ENCODE measurements around the gene PCDH15. TPM values are rescaled to one million over a fixed set of nuclear protein-coding genes. Genes with fewer than 3 reads are reported as not detected.

PCDH15 gene
- total RNA-seq, 1 experiment from 2014 or later, result 0.61 TPM

- H3K27me3 Mint-ChIP-seq (ENCODE audit: low read depth), result no peaks in the 10 kb centered on the region; the same call in 1 of the 2 replicates
- H3K27ac Mint-ChIP-seq, result peak overlapping the region in 1 of 3 experiments; percentile 52; a peak in 1 of 7 replicates
- Histone ChIP-seq H3K4me2 (ENCODE audit: insufficient read depth, insufficient read length, low read length) (no peak overlapping the region), H3K27me3 (ENCODE audit: insufficient read depth, low read length) (no peaks in the 10 kb centered on the region), H3K27ac (ENCODE audit: insufficient read length, low read depth, low read length) (no peak overlapping the region), H3K18ac (ENCODE audit: insufficient read length, low read depth, low read length) (no peak overlapping the region), H3K56ac (ENCODE audit: insufficient read length, low read depth, low read length) (no peak overlapping the region), H2AK5ac (ENCODE audit: insufficient read length, low read length) (no peak overlapping the region), H4K5ac (ENCODE audit: insufficient read length, low read depth, low read length) (no peak overlapping the region), H3K23ac (ENCODE audit: insufficient read length, low read depth, low read length) (no peak overlapping the region), H2AFZ (ENCODE audit: low read length) (no peak overlapping the region), H3K79me2 (ENCODE audit: insufficient read depth, low read length) (no peaks in the 10 kb centered on the region), H3K4ac (ENCODE audit: low read depth, low read length) (no peak overlapping the region), H3K14ac (ENCODE audit: insufficient read depth, low read length) (no peak overlapping the region), H4K8ac (replicated peaks; ENCODE audit: insufficient read length, low read depth, low read length) (no peak overlapping the region), H3K4me1 (ENCODE audit: insufficient read depth, low read length) (no peaks in the 10 kb centered on the region), H2BK15ac (ENCODE audit: low read depth, low read length) (no peak overlapping the region), H3K9me3 (ENCODE audit: control insufficient read depth, low read depth, low read length) (no peaks in the 10 kb centered on the region), H2BK5ac (ENCODE audit: insufficient read length, low read length) (no peak overlapping the region), H4K91ac (ENCODE audit: insufficient read length, low read depth, low read length) (no peak overlapping the region), H3K79me1 (ENCODE audit: insufficient read depth, low read depth, low read length, poor library complexity, severe bottlenecking) (no peaks in the 10 kb centered on the region), H4K20me1 (ENCODE audit: control insufficient read depth, insufficient read depth, insufficient read length) (no peaks in the 10 kb centered on the region), H2BK12ac (ENCODE audit: insufficient read length, low read depth, low read length) (no peak overlapping the region), H3K9ac (ENCODE audit: extremely low read depth, insufficient read length, low read length) (no peak overlapping the region), H2BK20ac (ENCODE audit: low read depth, low read length, poor library complexity, severe bottlenecking) (no peak overlapping the region), H3T11ph (ENCODE audit: low read length) (no peak overlapping the region), H2BK120ac (ENCODE audit: low read depth, low read length, poor library complexity, severe bottlenecking) (no peak overlapping the region), H3K23me2 (ENCODE audit: insufficient read length, low read depth, low read length, poor library complexity, severe bottlenecking) (no peaks in the 10 kb centered on the region)
- H3K4me1 Mint-ChIP-seq, result peaks cover 3 to 5% of the 10 kb centered on the region in 2 experiments; a peak in 3 of 4 replicates
- peaks cover 18 to 26% of the 10 kb centered on the region in 2 experiments for H3K9me3 Mint-ChIP-seq
- WGBS (ENCODE audit: extremely low coverage, insufficient read length, low lambda C conversion rate), result no CpG with 5 or more reads among the region's 5 CpGs
- H3K4me3 Mint-ChIP-seq, result no peak overlapping the region
- H3K36me3 Mint-ChIP-seq (ENCODE audit: insufficient read depth in 1 of 3, low read depth in 3 of 3), result peaks cover 5 to 35% (median 6%) of the 10 kb centered on the region in 3 experiments; a peak in 6 of 7 replicates
- no peak for DNase-seq
- no peak for TF ChIP-seq CTCF (conservative IDR thresholded peaks at IDR 0.05)
Observed at GRCh38 chr10:53909791-53910190, 891.2 kb downstream of the PCDH15 start.

Data from H9 (cell line).